ENCODE results near the gene ZNF521.

The ZNF521 gene

GRCh38 chr18:25248755-25249154 is 103.2 kb downstream of the ZNF521 start:
- no peak for FAIRE-seq
- no peak for TF ChIP-seq SPI1 (IDR thresholded peaks at IDR 0.05; ENCODE audit: low read depth, low read length)
- no peak for DNase-seq (ENCODE audit: insufficient read length, low spot score)

- no peak for FAIRE-seq
- TF ChIP-seq POLR2AphosphoS5 (IDR thresholded peaks at IDR 0.05; ENCODE audit: low read depth, low read length) (no peak), POLR2A (IDR thresholded peaks at IDR 0.05; ENCODE audit: low read depth, low read length) (no peak), POU2F2 (IDR thresholded peaks at IDR 0.05; ENCODE audit: low read depth, low read length) (no peak), PAX5 (IDR thresholded peaks at IDR 0.05; ENCODE audit: insufficient read depth, low read length, severe bottlenecking) (no peak), TAF1 (IDR thresholded peaks at IDR 0.05; ENCODE audit: low read depth, low read length) (no peak), SPI1 (IDR thresholded peaks at IDR 0.05; ENCODE audit: low read depth, low read length) (no peak)
- no peak for DNase-seq (ENCODE audit: insufficient read length, low spot score)
These were observed 104.2 kb downstream of the ZNF521 start for GRCh38 chr18:25247725-25248124.

GRCh38 chr18:25244924-25245698 is 106.9 kb downstream of the ZNF521 start:
- no peak for FAIRE-seq
- DNase-seq (ENCODE audit: insufficient read length, low spot score): no peak
- no peak for TF ChIP-seq TAF1 (IDR thresholded peaks at IDR 0.05; ENCODE audit: low read depth, low read length)
- no peak for TF ChIP-seq PAX5 (IDR thresholded peaks at IDR 0.05; ENCODE audit: insufficient read depth, low read length, severe bottlenecking)
- TF ChIP-seq SPI1 (IDR thresholded peaks at IDR 0.05; ENCODE audit: low read depth, low read length): no peak
- no peak for TF ChIP-seq POLR2AphosphoS5 (IDR thresholded peaks at IDR 0.05; ENCODE audit: low read depth, low read length)
- no peak for TF ChIP-seq POLR2A (IDR thresholded peaks at IDR 0.05; ENCODE audit: low read depth, low read length)
- no peak for TF ChIP-seq POU2F2 (IDR thresholded peaks at IDR 0.05; ENCODE audit: low read depth, low read length)

- no peak for DNase-seq (ENCODE audit: insufficient read length, low spot score)
- TF ChIP-seq POU2F2 (IDR thresholded peaks at IDR 0.05; ENCODE audit: low read depth, low read length) (no peak), TAF1 (IDR thresholded peaks at IDR 0.05; ENCODE audit: low read depth, low read length) (no peak), POLR2AphosphoS5 (IDR thresholded peaks at IDR 0.05; ENCODE audit: low read depth, low read length) (no peak), SPI1 (IDR thresholded peaks at IDR 0.05; ENCODE audit: low read depth, low read length) (no peak), PAX5 (IDR thresholded peaks at IDR 0.05; ENCODE audit: insufficient read depth, low read length, severe bottlenecking) (no peak)
- FAIRE-seq: no peak
These were observed 107.8 kb downstream of the ZNF521 start for GRCh38 chr18:25244170-25244569.

GRCh38 chr18:25243754-25244153 is 108.2 kb downstream of the ZNF521 start:
- DNase-seq (ENCODE audit: insufficient read length, low spot score) (no peak), FAIRE-seq (no peak)
- TF ChIP-seq POLR2A (IDR thresholded peaks at IDR 0.05; ENCODE audit: low read depth, low read length): no peak
- TF ChIP-seq SPI1 (IDR thresholded peaks at IDR 0.05; ENCODE audit: low read depth, low read length): no peak

GRCh38 chr18:25243257-25243656 is 108.7 kb downstream of the ZNF521 start:
- no peak for TF ChIP-seq POU2F2 (IDR thresholded peaks at IDR 0.05; ENCODE audit: low read depth, low read length)
- DNase-seq (ENCODE audit: insufficient read length, low spot score) (no peak), FAIRE-seq (no peak)

- no peak for FAIRE-seq
- no peak for DNase-seq (ENCODE audit: insufficient read length, low spot score)
- TF ChIP-seq POLR2AphosphoS5 (IDR thresholded peaks at IDR 0.05; ENCODE audit: low read depth, low read length) (no peak), POU2F2 (IDR thresholded peaks at IDR 0.05; ENCODE audit: low read depth, low read length) (no peak), SPI1 (IDR thresholded peaks at IDR 0.05; ENCODE audit: low read depth, low read length) (no peak), PAX5 (IDR thresholded peaks at IDR 0.05; ENCODE audit: insufficient read depth, low read length, severe bottlenecking) (no peak), POLR2A (IDR thresholded peaks at IDR 0.05; ENCODE audit: low read depth, low read length) (no peak), TAF1 (IDR thresholded peaks at IDR 0.05; ENCODE audit: low read depth, low read length) (no peak)
These were observed 111.6 kb downstream of the ZNF521 start for GRCh38 chr18:25240420-25240770.

- DNase-seq (ENCODE audit: insufficient read length, low spot score) (no peak), FAIRE-seq (no peak)
- TF ChIP-seq TAF1 (IDR thresholded peaks at IDR 0.05; ENCODE audit: low read depth, low read length): no peak
- no peak for TF ChIP-seq POLR2AphosphoS5 (IDR thresholded peaks at IDR 0.05; ENCODE audit: low read depth, low read length)
- TF ChIP-seq POLR2A (IDR thresholded peaks at IDR 0.05; ENCODE audit: low read depth, low read length): no peak
- TF ChIP-seq SPI1 (IDR thresholded peaks at IDR 0.05; ENCODE audit: low read depth, low read length): no peak
- TF ChIP-seq PAX5 (IDR thresholded peaks at IDR 0.05; ENCODE audit: insufficient read depth, low read length, severe bottlenecking): no peak
- TF ChIP-seq POU2F2 (IDR thresholded peaks at IDR 0.05; ENCODE audit: low read depth, low read length): no peak
These were observed 112.2 kb downstream of the ZNF521 start for GRCh38 chr18:25239581-25240419.

- FAIRE-seq: no peak
- DNase-seq (ENCODE audit: insufficient read length, low spot score): no peak
These were observed 112.8 kb downstream of the ZNF521 start for GRCh38 chr18:25239151-25239550.

GRCh38 chr18:25237571-25238267 is 114.2 kb downstream of the ZNF521 start:
- DNase-seq (ENCODE audit: insufficient read length, low spot score) (no peak), FAIRE-seq (no peak)
- TF ChIP-seq PAX5 (IDR thresholded peaks at IDR 0.05; ENCODE audit: insufficient read depth, low read length, severe bottlenecking) (no peak), SPI1 (IDR thresholded peaks at IDR 0.05; ENCODE audit: low read depth, low read length) (no peak), TAF1 (IDR thresholded peaks at IDR 0.05; ENCODE audit: low read depth, low read length) (no peak), POLR2A (IDR thresholded peaks at IDR 0.05; ENCODE audit: low read depth, low read length) (no peak), POU2F2 (IDR thresholded peaks at IDR 0.05; ENCODE audit: low read depth, low read length) (no peak)

More at GRCh38 chr18:25239151-25239550, 112.8 kb downstream of the ZNF521 start:
- TF ChIP-seq PAX5 (IDR thresholded peaks at IDR 0.05; ENCODE audit: insufficient read depth, low read length, severe bottlenecking) (no peak), POLR2AphosphoS5 (IDR thresholded peaks at IDR 0.05; ENCODE audit: low read depth, low read length) (no peak), TAF1 (IDR thresholded peaks at IDR 0.05; ENCODE audit: low read depth, low read length) (no peak), POLR2A (IDR thresholded peaks at IDR 0.05; ENCODE audit: low read depth, low read length) (no peak), SPI1 (IDR thresholded peaks at IDR 0.05; ENCODE audit: low read depth, low read length) (no peak)

All from GM12891 (cell line).